ENCODE data around the gene GTPBP3. TPM values are rescaled to one million over a fixed set of nuclear protein-coding genes. Genes with fewer than 3 reads are reported as not detected.
A peak's percentile ranks its signal among the peaks of the same experiment; 100 is the strongest.

GTPBP3 gene
- total and polyA plus RNA-seq, 2 of the 8 experiments (the other 6 are each of a cell fraction or from before 2014, with no cell fraction given) = 30.4 to 56.0 TPM

DNA sequence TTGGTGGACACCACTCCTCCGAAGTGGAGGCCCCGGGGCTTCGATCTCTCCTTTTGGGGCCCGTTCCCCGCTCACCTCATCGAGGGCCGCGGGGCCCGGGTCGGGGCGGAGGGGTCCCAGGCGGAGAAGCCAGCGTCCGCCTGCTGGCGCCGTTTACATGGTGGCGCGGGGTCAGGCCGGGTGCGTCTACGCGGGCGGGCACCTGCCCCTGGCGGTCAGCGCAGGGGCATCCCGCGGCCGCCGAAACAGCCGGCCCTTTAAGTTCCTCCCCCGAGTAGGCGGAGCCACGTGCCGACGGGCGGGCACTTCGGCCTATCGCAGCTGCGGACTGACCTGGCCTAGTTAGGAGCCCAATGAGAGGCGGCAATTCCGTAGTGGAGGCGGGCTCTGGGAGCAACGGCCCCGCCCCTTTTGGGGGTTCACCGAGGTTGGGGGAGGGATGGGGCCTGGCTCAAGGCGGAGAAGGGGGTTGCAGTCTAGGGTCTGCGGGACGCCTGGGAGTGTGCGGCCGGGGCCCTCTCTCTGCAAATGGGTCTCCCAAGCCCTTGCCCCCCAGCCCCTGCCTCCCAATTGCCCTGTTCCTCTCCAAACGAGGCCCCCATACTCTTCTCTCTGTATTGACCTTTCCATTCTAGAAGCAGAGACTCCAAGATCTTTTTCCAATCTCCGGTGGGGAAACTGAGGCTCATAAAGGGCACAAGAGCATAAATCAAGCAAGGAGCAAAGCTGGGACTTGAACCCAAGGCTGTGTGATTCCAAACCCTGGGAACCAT, 34.0 kb upstream of the GTPBP3 start, which contains the start of gene ABHD8 (continued):
- TF ChIP-seq KDM5A (IDR thresholded peaks at IDR 0.05; ENCODE audit: low read length) = no peak
- no peak for TF ChIP-seq RFX5 (IDR thresholded peaks at IDR 0.05; ENCODE audit: borderline replicate concordance, low read depth, low read length)
- TF ChIP-seq, protein P1, sequence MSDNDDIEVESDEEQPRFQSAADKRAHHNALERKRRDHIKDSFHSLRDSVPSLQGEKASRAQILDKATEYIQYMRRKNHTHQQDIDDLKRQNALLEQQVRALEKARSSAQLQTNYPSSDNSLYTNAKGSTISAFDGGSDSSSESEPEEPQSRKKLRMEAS (IDR thresholded peaks at IDR 0.05) = peak; percentile 61
- no peak for TF ChIP-seq KDM4A (IDR thresholded peaks at IDR 0.05; ENCODE audit: low read depth, low read length, severe bottlenecking)
- TF ChIP-seq, protein P2, sequence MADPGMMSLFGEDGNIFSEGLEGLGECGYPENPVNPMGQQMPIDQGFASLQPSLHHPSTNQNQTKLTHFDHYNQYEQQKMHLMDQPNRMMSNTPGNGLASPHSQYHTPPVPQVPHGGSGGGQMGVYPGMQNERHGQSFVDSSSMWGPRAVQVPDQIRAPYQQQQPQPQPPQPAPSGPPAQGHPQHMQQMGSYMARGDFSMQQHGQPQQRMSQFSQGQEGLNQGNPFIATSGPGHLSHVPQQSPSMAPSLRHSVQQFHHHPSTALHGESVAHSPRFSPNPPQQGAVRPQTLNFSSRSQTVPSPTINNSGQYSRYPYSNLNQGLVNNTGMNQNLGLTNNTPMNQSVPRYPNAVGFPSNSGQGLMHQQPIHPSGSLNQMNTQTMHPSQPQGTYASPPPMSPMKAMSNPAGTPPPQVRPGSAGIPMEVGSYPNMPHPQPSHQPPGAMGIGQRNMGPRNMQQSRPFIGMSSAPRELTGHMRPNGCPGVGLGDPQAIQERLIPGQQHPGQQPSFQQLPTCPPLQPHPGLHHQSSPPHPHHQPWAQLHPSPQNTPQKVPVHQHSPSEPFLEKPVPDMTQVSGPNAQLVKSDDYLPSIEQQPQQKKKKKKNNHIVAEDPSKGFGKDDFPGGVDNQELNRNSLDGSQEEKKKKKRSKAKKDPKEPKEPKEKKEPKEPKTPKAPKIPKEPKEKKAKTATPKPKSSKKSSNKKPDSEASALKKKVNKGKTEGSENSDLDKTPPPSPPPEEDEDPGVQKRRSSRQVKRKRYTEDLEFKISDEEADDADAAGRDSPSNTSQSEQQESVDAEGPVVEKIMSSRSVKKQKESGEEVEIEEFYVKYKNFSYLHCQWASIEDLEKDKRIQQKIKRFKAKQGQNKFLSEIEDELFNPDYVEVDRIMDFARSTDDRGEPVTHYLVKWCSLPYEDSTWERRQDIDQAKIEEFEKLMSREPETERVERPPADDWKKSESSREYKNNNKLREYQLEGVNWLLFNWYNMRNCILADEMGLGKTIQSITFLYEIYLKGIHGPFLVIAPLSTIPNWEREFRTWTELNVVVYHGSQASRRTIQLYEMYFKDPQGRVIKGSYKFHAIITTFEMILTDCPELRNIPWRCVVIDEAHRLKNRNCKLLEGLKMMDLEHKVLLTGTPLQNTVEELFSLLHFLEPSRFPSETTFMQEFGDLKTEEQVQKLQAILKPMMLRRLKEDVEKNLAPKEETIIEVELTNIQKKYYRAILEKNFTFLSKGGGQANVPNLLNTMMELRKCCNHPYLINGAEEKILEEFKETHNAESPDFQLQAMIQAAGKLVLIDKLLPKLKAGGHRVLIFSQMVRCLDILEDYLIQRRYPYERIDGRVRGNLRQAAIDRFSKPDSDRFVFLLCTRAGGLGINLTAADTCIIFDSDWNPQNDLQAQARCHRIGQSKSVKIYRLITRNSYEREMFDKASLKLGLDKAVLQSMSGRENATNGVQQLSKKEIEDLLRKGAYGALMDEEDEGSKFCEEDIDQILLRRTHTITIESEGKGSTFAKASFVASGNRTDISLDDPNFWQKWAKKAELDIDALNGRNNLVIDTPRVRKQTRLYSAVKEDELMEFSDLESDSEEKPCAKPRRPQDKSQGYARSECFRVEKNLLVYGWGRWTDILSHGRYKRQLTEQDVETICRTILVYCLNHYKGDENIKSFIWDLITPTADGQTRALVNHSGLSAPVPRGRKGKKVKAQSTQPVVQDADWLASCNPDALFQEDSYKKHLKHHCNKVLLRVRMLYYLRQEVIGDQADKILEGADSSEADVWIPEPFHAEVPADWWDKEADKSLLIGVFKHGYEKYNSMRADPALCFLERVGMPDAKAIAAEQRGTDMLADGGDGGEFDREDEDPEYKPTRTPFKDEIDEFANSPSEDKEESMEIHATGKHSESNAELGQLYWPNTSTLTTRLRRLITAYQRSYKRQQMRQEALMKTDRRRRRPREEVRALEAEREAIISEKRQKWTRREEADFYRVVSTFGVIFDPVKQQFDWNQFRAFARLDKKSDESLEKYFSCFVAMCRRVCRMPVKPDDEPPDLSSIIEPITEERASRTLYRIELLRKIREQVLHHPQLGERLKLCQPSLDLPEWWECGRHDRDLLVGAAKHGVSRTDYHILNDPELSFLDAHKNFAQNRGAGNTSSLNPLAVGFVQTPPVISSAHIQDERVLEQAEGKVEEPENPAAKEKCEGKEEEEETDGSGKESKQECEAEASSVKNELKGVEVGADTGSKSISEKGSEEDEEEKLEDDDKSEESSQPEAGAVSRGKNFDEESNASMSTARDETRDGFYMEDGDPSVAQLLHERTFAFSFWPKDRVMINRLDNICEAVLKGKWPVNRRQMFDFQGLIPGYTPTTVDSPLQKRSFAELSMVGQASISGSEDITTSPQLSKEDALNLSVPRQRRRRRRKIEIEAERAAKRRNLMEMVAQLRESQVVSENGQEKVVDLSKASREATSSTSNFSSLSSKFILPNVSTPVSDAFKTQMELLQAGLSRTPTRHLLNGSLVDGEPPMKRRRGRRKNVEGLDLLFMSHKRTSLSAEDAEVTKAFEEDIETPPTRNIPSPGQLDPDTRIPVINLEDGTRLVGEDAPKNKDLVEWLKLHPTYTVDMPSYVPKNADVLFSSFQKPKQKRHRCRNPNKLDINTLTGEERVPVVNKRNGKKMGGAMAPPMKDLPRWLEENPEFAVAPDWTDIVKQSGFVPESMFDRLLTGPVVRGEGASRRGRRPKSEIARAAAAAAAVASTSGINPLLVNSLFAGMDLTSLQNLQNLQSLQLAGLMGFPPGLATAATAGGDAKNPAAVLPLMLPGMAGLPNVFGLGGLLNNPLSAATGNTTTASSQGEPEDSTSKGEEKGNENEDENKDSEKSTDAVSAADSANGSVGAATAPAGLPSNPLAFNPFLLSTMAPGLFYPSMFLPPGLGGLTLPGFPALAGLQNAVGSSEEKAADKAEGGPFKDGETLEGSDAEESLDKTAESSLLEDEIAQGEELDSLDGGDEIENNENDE (IDR thresholded peaks at IDR 0.05; ENCODE audit: insufficient replicate concordance, low read length) = no peak
- TF ChIP-seq CEBPB (IDR thresholded peaks at IDR 0.05; ENCODE audit: low read depth, low read length) = no peak
